ENCODE data around the gene SCRT2.

SCRT2 gene

GRCh38 chr20:666877-667276 lies 8.7 kb downstream of the SCRT2 start:
- DNase-seq (ENCODE audit: extremely low spot score): no peak
- ChIA-PET CTCF (interaction anchor here (0.5 to 2.2 kb wide), 24 partner anchors 9 to 170 kb away, joined by 3 to 23 read pairs (median 4); partner anchors contain the start of gene SCRT2), POLR2A (no interaction called here)
- no peak for TF ChIP-seq ARNT (IDR thresholded peaks at IDR 0.05)

DNA sequence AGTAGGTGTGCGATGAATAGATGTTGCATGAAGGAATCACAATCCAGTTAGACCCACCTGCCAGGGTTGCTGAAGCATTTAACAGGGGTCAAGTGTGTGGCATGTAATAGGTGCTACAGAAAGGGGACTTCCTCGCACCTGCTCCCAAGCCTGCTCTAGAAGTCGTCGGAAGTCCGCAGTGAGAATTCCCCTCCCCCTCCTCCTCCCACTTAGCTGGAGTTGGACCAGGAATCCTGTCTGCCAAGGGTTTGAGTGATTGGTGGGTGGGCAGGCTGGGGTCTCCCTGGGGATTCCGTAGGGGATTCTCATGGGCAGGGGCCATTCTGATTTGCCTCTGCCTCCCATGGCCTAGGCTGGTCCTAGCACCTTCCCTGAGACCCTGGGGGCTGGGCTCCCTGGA lies 10.3 kb downstream of the SCRT2 start:
- DNase-seq (ENCODE audit: extremely low spot score): no peak
- TF ChIP-seq BHLHE40 (IDR thresholded peaks at IDR 0.05; ENCODE audit: borderline replicate concordance) (no peak), SUZ12 (IDR thresholded peaks at IDR 0.05) (no peak), TARDBP (IDR thresholded peaks at IDR 0.05) (no peak), HDGF (IDR thresholded peaks at IDR 0.05; ENCODE audit: borderline replicate concordance) (no peak), ZNF384 (IDR thresholded peaks at IDR 0.05) (no peak), FOXK2 (IDR thresholded peaks at IDR 0.05) (no peak), CTBP1 (IDR thresholded peaks at IDR 0.05; ENCODE audit: borderline replicate concordance) (no peak), FOXA1 (IDR thresholded peaks at IDR 0.05) (no peak), L3MBTL2 (conservative IDR thresholded peaks at IDR 0.05) (no peak), SP1 (IDR thresholded peaks at IDR 0.05) (no peak), ELF4 (IDR thresholded peaks at IDR 0.05) (no peak), NFRKB (IDR thresholded peaks at IDR 0.05) (no peak), FOXM1 (IDR thresholded peaks at IDR 0.05; ENCODE audit: borderline replicate concordance) (no peak), ARNT (IDR thresholded peaks at IDR 0.05) (no peak), LEF1 (IDR thresholded peaks at IDR 0.05; ENCODE audit: borderline replicate concordance) (no peak)
- TF ChIP-seq, protein P1, sequence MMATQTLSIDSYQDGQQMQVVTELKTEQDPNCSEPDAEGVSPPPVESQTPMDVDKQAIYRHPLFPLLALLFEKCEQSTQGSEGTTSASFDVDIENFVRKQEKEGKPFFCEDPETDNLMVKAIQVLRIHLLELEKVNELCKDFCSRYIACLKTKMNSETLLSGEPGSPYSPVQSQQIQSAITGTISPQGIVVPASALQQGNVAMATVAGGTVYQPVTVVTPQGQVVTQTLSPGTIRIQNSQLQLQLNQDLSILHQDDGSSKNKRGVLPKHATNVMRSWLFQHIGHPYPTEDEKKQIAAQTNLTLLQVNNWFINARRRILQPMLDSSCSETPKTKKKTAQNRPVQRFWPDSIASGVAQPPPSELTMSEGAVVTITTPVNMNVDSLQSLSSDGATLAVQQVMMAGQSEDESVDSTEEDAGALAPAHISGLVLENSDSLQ (IDR thresholded peaks at IDR 0.05): no peak
- POLR2A ChIA-PET: interaction anchor here (0.6 kb wide), 1 partner anchor 28 kb away, joined by 3 read pairs; no protein-coding TSS in a partner anchor
- CTCF ChIA-PET: no interaction called here

DNA sequence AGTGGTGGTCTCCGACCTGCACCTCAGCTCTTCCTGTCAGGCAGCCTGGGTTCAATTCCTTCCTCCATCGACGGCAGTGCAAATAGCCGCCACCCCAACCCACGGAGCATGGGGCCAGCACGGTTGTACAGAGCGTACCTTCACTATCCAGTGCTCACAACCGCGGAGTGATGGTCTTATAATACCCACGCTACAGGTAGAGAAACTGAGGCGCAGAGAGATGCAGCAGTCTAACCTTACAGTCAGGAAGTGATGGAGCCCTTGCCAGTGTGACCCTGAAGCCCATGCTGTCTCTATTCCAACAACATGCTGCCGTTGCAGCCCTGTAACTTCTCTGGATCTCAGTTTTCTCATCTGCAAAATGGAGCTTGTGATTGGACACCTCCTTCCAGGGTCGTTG lies 11.0 kb downstream of the SCRT2 start:
- no peak for DNase-seq (ENCODE audit: extremely low spot score)
- TF ChIP-seq LEF1 (IDR thresholded peaks at IDR 0.05; ENCODE audit: borderline replicate concordance) (no peak), ARNT (IDR thresholded peaks at IDR 0.05) (no peak)
- TF ChIP-seq, protein P1 (IDR thresholded peaks at IDR 0.05): no peak
- ChIA-PET CTCF (no interaction called here), POLR2A (no interaction called here)

DNA sequence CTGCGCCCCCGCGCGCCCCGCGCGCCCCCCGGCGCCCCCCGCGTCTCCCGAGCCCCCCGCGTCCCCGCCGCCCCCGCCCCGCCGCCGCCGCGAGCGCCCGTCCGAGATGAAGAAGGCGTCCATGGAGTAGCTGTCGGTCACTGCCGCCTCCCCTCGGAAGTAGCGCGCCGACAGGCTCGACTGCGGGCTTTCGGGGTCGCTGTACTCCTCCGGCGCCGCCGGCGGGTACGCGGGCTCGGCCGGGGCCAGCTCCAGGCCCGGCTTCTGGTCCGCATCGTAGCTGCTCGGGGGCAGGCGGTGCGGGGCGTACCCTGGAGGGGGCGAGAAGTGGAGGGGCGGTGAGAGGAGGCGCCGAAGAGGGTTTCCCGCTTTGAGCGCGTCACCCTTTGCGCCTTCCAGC lies 11.5 kb downstream of the SCRT2 start:
- TF ChIP-seq LEF1 (IDR thresholded peaks at IDR 0.05; ENCODE audit: borderline replicate concordance): no peak
- no peak for TF ChIP-seq FOXA1 (IDR thresholded peaks at IDR 0.05)
- no peak for TF ChIP-seq SUZ12 (IDR thresholded peaks at IDR 0.05)
- no peak for TF ChIP-seq ZNF384 (IDR thresholded peaks at IDR 0.05)
- no peak for DNase-seq (ENCODE audit: extremely low spot score)
- ChIA-PET POLR2A (no interaction called here), CTCF (no interaction called here)

- POLR2A ChIA-PET: no interaction called here
- CTCF ChIA-PET: no interaction called here
- no peak for DNase-seq (ENCODE audit: extremely low spot score)
- no peak for TF ChIP-seq LEF1 (IDR thresholded peaks at IDR 0.05; ENCODE audit: borderline replicate concordance)
- TF ChIP-seq ELF4 (IDR thresholded peaks at IDR 0.05): no peak
- no peak for TF ChIP-seq TARDBP (IDR thresholded peaks at IDR 0.05)
- TF ChIP-seq, protein P1 (IDR thresholded peaks at IDR 0.05): no peak
- TF ChIP-seq FOXK2 (IDR thresholded peaks at IDR 0.05): no peak
- no peak for TF ChIP-seq ZNF384 (IDR thresholded peaks at IDR 0.05)
- TF ChIP-seq FOXM1 (IDR thresholded peaks at IDR 0.05; ENCODE audit: borderline replicate concordance): no peak
- no peak for TF ChIP-seq L3MBTL2 (conservative IDR thresholded peaks at IDR 0.05)
- no peak for TF ChIP-seq NFRKB (IDR thresholded peaks at IDR 0.05)
- TF ChIP-seq SUZ12 (IDR thresholded peaks at IDR 0.05): no peak
- TF ChIP-seq BHLHE40 (IDR thresholded peaks at IDR 0.05; ENCODE audit: borderline replicate concordance): no peak
- no peak for TF ChIP-seq SP1 (IDR thresholded peaks at IDR 0.05)
- TF ChIP-seq HDGF (IDR thresholded peaks at IDR 0.05; ENCODE audit: borderline replicate concordance): no peak
- no peak for TF ChIP-seq FOXA1 (IDR thresholded peaks at IDR 0.05)
- no peak for TF ChIP-seq ARNT (IDR thresholded peaks at IDR 0.05)
Measured at GRCh38 chr20:663315-664090, 12.1 kb downstream of the SCRT2 start.

GRCh38 chr20:662277-663192 lies 13.1 kb downstream of the SCRT2 start:
- ChIA-PET CTCF (no interaction called here), POLR2A (no interaction called here)
- no peak for TF ChIP-seq L3MBTL2 (conservative IDR thresholded peaks at IDR 0.05)
- no peak for TF ChIP-seq TARDBP (IDR thresholded peaks at IDR 0.05)
- TF ChIP-seq BHLHE40 (IDR thresholded peaks at IDR 0.05; ENCODE audit: borderline replicate concordance): no peak
- no peak for TF ChIP-seq CTBP1 (IDR thresholded peaks at IDR 0.05; ENCODE audit: borderline replicate concordance)
- TF ChIP-seq FOXA1 (IDR thresholded peaks at IDR 0.05): no peak
- no peak for TF ChIP-seq SUZ12 (IDR thresholded peaks at IDR 0.05)
- no peak for TF ChIP-seq ELF4 (IDR thresholded peaks at IDR 0.05)
- DNase-seq (ENCODE audit: extremely low spot score): no peak
